HEK293 (cell line): Measurements from ENCODE around the gene CARTPT.

Source experiments
- CTCF ChIP-seq: fragments of 450-650 bp; formaldehyde crosslinking; IDR thresholded peaks from 2 replicates; pipeline ENCODE4 v1.5.1; 2016; ENCODE audit warnings: missing biosample characterization, missing genetic modification characterization
- HOXD13 ChIP-seq: sonication (generic); formaldehyde crosslinking; IDR thresholded peaks from 2 replicates; pipeline ENCODE4 v1.8.0; 2022; ENCODE audit warnings: missing genetic modification reagents, borderline replicate concordance
- PRDM10 ChIP-seq: fragments of 450-650 bp; formaldehyde crosslinking; IDR thresholded peaks from 2 replicates; pipeline ENCODE4 v1.5.1; 2016; ENCODE audit warnings: missing biosample characterization, missing genetic modification characterization
- REST ChIP-seq: fragments of 450-650 bp; formaldehyde crosslinking; IDR thresholded peaks from 2 replicates; pipeline ENCODE4 v1.5.1; 2016; ENCODE audit warnings: missing biosample characterization, missing genetic modification characterization
- ZNF133 ChIP-seq: fragments of 450-650 bp; formaldehyde crosslinking; IDR thresholded peaks from 2 replicates; pipeline ENCODE4 v1.5.1; 2016; ENCODE audit warnings: missing biosample characterization, missing genetic modification characterization
- ZNF175 ChIP-seq: fragments of 450-650 bp; formaldehyde crosslinking; IDR thresholded peaks from 2 replicates; pipeline ENCODE4 v1.5.1; 2016; ENCODE audit warnings: missing biosample characterization, missing genetic modification characterization
- ZNF274 ChIP-seq, 2 experiments: fragments of 200-500 bp in 1 of 2; fragments of 450-650 bp in 1 of 2; sonication (Bioruptor generic) in 1 of 2; formaldehyde crosslinking in 1 of 2; IDR thresholded peaks; 2 replicates each; pipeline versions ENCODE4 v1.5.1 to v1.6.1; 2014 to 2016; ENCODE audit warnings: borderline replicate concordance in 1 of 2, inconsistent platforms in 1 of 2, low read length in 1 of 2, missing biosample characterization in 1 of 2, missing genetic modification characterization in 1 of 2
- ZNF302 ChIP-seq: fragments of 450-650 bp; formaldehyde crosslinking; IDR thresholded peaks from 2 replicates; pipeline ENCODE4 v1.5.1; 2016; ENCODE audit warnings: missing biosample characterization, missing genetic modification characterization, low read depth
- ZNF311 ChIP-seq: fragments of 450-650 bp; formaldehyde crosslinking; IDR thresholded peaks from 2 replicates; pipeline ENCODE4 v1.5.1; 2017; ENCODE audit warnings: missing biosample characterization, missing genetic modification characterization, borderline replicate concordance
- ZNF394 ChIP-seq: fragments of 450-650 bp; formaldehyde crosslinking; IDR thresholded peaks from 2 replicates; pipeline ENCODE4 v1.5.1; 2016; ENCODE audit warnings: missing biosample characterization, missing genetic modification characterization, mild to moderate bottlenecking, moderate library complexity, borderline replicate concordance
- ZNF449 ChIP-seq: fragments of 450-650 bp; formaldehyde crosslinking; IDR thresholded peaks from 2 replicates; pipeline ENCODE4 v1.5.1; 2017; ENCODE audit warnings: missing biosample characterization, mild to moderate bottlenecking, missing genetic modification characterization, moderate library complexity
- ZNF558 ChIP-seq: fragments of 450-650 bp; formaldehyde crosslinking; IDR thresholded peaks from 2 replicates; pipeline ENCODE4 v1.5.1; 2016; ENCODE audit warnings: missing biosample characterization, missing genetic modification characterization
- ZNF785 ChIP-seq: fragments of 450-650 bp; formaldehyde crosslinking; IDR thresholded peaks from 2 replicates; pipeline ENCODE4 v1.5.1; 2016; ENCODE audit warnings: missing biosample characterization, missing genetic modification characterization
- ZSCAN4 ChIP-seq: fragments of 450-650 bp; formaldehyde crosslinking; IDR thresholded peaks from 2 replicates; pipeline ENCODE4 v1.5.1; 2017; ENCODE audit warnings: missing biosample characterization, missing genetic modification characterization

- TF ChIP-seq CTCF (tag by site-specific recombination) = no peak
- no peak for TF ChIP-seq ZNF302
- no peak for TF ChIP-seq ZNF394 (tag by site-specific recombination)
- TF ChIP-seq ZNF175 (tag by site-specific recombination) = no peak
- no peak for TF ChIP-seq ZNF449 (tag by site-specific recombination)
- TF ChIP-seq ZNF274 (IDR thresholded peaks at IDR 0.05; ENCODE audit: low read length) = no peak
- TF ChIP-seq ZNF274 (tag by site-specific recombination; IDR thresholded peaks at IDR 0.05; ENCODE audit: borderline replicate concordance) = no peak
- TF ChIP-seq ZNF311 (tag by site-specific recombination) = no peak
- TF ChIP-seq HOXD13 (CRISPR knock-in tag) = no peak
- no peak for TF ChIP-seq ZNF558
- no peak for TF ChIP-seq REST (tag by site-specific recombination)
- TF ChIP-seq ZSCAN4 = no peak
- TF ChIP-seq ZNF785 (tag by site-specific recombination) = no peak
- no peak for TF ChIP-seq PRDM10 (tag by site-specific recombination)
- no peak for TF ChIP-seq ZNF133 (tag by site-specific recombination)
Measured at GRCh38 chr5:71732011-71732410, 12.9 kb downstream of the CARTPT start.
